Activated CD8-positive, alpha-beta memory T cell treated with anti-CD3 and anti-CD28 coated beads, Interleukin-2, amount 50 U/mL, for 1 hour (primary cell): Measurements from ENCODE around the gene SMYD3.

ENCODE experiments used
- DNase-seq: peaks from one replicate; pipeline ENCODE4 v3.0.0-alpha.2; 2020; ENCODE audit errors: extremely low read depth

SMYD3 gene

GRCh38 chr1:246506674-246507481 is at the start of gene SMYD3:
TSS of gene SMYD3 (minus strand) at chr1:246507279.
- peak; percentile 37 for DNase-seq

- DNase-seq: no peak
These were observed 47.1 kb upstream of the SMYD3 start for GRCh38 chr1:246554201-246554600.

- no peak for DNase-seq
These were observed 45.0 kb upstream of the SMYD3 start for GRCh38 chr1:246552110-246552509.

GRCh38 chr1:246550402-246550801 is 43.3 kb upstream of the SMYD3 start:
- DNase-seq: no peak

- DNase-seq: no peak
These were observed 42.6 kb upstream of the SMYD3 start for GRCh38 chr1:246549665-246550064.

GRCh38 chr1:246544001-246544400 is 36.9 kb upstream of the SMYD3 start:
- DNase-seq: no peak

- no peak for DNase-seq
These were observed 33.8 kb upstream of the SMYD3 start for GRCh38 chr1:246540738-246541491.

GRCh38 chr1:246537887-246538286 is 30.8 kb upstream of the SMYD3 start:
- no peak for DNase-seq

GRCh38 chr1:246537441-246537840 is 30.4 kb upstream of the SMYD3 start:
- no peak for DNase-seq

- DNase-seq: no peak
These were observed 27.0 kb upstream of the SMYD3 start for GRCh38 chr1:246534114-246534513.

GRCh38 chr1:246533371-246533905 is 26.4 kb upstream of the SMYD3 start:
- no peak for DNase-seq

- DNase-seq: no peak
These were observed 25.4 kb upstream of the SMYD3 start for GRCh38 chr1:246532519-246532918.

- no peak for DNase-seq
These were observed 23.4 kb upstream of the SMYD3 start for GRCh38 chr1:246530482-246530881.

GRCh38 chr1:246528933-246529731 is 22.1 kb upstream of the SMYD3 start:
- no peak for DNase-seq

GRCh38 chr1:246527402-246528088 is 20.5 kb upstream of the SMYD3 start:
- no peak for DNase-seq

GRCh38 chr1:246526915-246527314 is 19.8 kb upstream of the SMYD3 start:
- no peak for DNase-seq

- DNase-seq: no peak
These were observed 19.3 kb upstream of the SMYD3 start for GRCh38 chr1:246526380-246526779.

- DNase-seq: no peak
These were observed 12.4 kb upstream of the SMYD3 start for GRCh38 chr1:246519514-246519913.

GRCh38 chr1:246518456-246519205 is 11.6 kb upstream of the SMYD3 start:
- no peak for DNase-seq

GRCh38 chr1:246517391-246517790 is 10.3 kb upstream of the SMYD3 start:
- no peak for DNase-seq

GRCh38 chr1:246516126-246516525 is 9.0 kb upstream of the SMYD3 start:
- no peak for DNase-seq
